LNCAP (cell line): Measurements from ENCODE around the gene CCT8.

ENCODE experiments used
- CTCF ChIP-seq: fragments of 450-650 bp; IDR thresholded peaks from 2 replicates; pipeline ENCODE4 v1.5.1; 2017; ENCODE audit warnings: mild to moderate bottlenecking

Gene CCT8

GRCh38 chr21:29083306-29083705, 9.9 kb upstream of the CCT8 start:
- no peak for TF ChIP-seq CTCF

- no peak for TF ChIP-seq CTCF
Measured at GRCh38 chr21:29082046-29082815, 8.8 kb upstream of the CCT8 start.

GRCh38 chr21:29080454-29080941, 7.0 kb upstream of the CCT8 start:
- no peak for TF ChIP-seq CTCF

GRCh38 chr21:29078869-29079767, 5.7 kb upstream of the CCT8 start:
- no peak for TF ChIP-seq CTCF

- no peak for TF ChIP-seq CTCF
Measured at GRCh38 chr21:29077651-29078090, 4.2 kb upstream of the CCT8 start.

- no peak for TF ChIP-seq CTCF
Measured at GRCh38 chr21:29075706-29076466, 2.4 kb upstream of the CCT8 start.

- TF ChIP-seq CTCF, result no peak
Measured at GRCh38 chr21:29074783-29075182, 1.3 kb upstream of the CCT8 start.
